CD4-positive, CD25-positive, alpha-beta regulatory T cell (primary cell): Measurements from ENCODE around the gene SCN10A. TPM values are rescaled to one million over a fixed set of nuclear protein-coding genes. Genes with fewer than 3 reads are reported as not detected.

Source experiments
- ATAC-seq, 2 donors: fragments of 150-1000 bp; cut with Tn5 transposase; one replicate each; pipeline ENCODE4 v1.10.0; 2021; ENCODE audit warnings: low read depth in 2 of 2, moderate number of reproducible peaks in 2 of 2, moderate library complexity in 1 of 2
- DNase-seq, 3 donors: peaks; one replicate each; pipeline versions ENCODE4 v3.0.0 to v3.0.0-alpha.2; 2012 to 2022; ENCODE audit warnings: mixed read lengths in 1 of 3
- H3K27ac ChIP-seq: one replicate; pipeline ENCODE4 v1.7.0; 2013; ENCODE audit warnings: mild to moderate bottlenecking, low read length; ENCODE audit not compliant: insufficient read depth, poor library complexity, severe bottlenecking
- H3K27me3 ChIP-seq: one replicate; pipeline ENCODE4 v1.7.0; 2013; ENCODE audit warnings: low read length; ENCODE audit not compliant: control insufficient read depth, insufficient read depth
- H3K36me3 ChIP-seq: one replicate; pipeline ENCODE4 v1.7.0; 2013; ENCODE audit warnings: mild to moderate bottlenecking, low read length, moderate library complexity; ENCODE audit not compliant: control insufficient read depth, insufficient read depth
- H3K4me1 ChIP-seq: 2 replicates; pipeline ENCODE4 v1.7.0; 2013; ENCODE audit warnings: mild to moderate bottlenecking, low read length; ENCODE audit not compliant: insufficient read depth, control insufficient read depth, poor library complexity, severe bottlenecking
- H3K4me3 ChIP-seq: one replicate; pipeline ENCODE4 v1.7.0; 2013; ENCODE audit warnings: low read depth, mild to moderate bottlenecking, low read length, moderate library complexity
- H3K9me3 ChIP-seq, 2 experiments: 1 replicate in 1 of 2; 2 replicates in 1 of 2; pipeline ENCODE4 v1.7.0; 2013; ENCODE audit warnings: low read length in 2 of 2, mild to moderate bottlenecking in 1 of 2, moderate library complexity in 1 of 2; ENCODE audit not compliant: control insufficient read depth in 2 of 2
- H3K27ac Mint-ChIP-seq, 3 donors: one replicate each; pipeline ENCODE4 v1.8.0; 2020 to 2022; ENCODE audit warnings: mild to moderate bottlenecking in 3 of 3, mixed read lengths in 3 of 3, moderate library complexity in 2 of 3
- H3K27me3 Mint-ChIP-seq: one replicate; pipeline ENCODE4 v1.8.0; 2022; ENCODE audit warnings: mild to moderate bottlenecking, mixed read lengths
- H3K36me3 Mint-ChIP-seq: one replicate; pipeline ENCODE4 v1.8.0; 2020; ENCODE audit warnings: mixed read lengths
- H3K4me1 Mint-ChIP-seq, 4 donors: one replicate each; pipeline ENCODE4 v1.8.0; 2020 to 2022; ENCODE audit warnings: mixed read lengths in 4 of 4, mild to moderate bottlenecking in 1 of 4
- H3K4me3 Mint-ChIP-seq, 4 donors: one replicate each; pipeline ENCODE4 v1.8.0; 2020 to 2022; ENCODE audit warnings: mild to moderate bottlenecking in 4 of 4, mixed read lengths in 4 of 4, moderate library complexity in 3 of 4
- H3K9me3 Mint-ChIP-seq, 7 donors: one replicate each; pipeline ENCODE4 v1.8.0; 2020 to 2022; ENCODE audit warnings: mixed read lengths in 7 of 7, mild to moderate bottlenecking in 3 of 7, moderate library complexity in 2 of 7
- polyA plus RNA-seq, 4 donors: library from polyadenylated mRNA; unstranded; fragments of 300-500 nt; fragmentation: Illumina TruSeq; gene quantifications; one replicate each; pipeline ENCODE4 v1.2.3, GENCODE V29; 2021
- total RNA-seq: library from RNA; stranded (reverse); gene quantifications from one replicate; pipeline ENCODE4 v1.2.3, GENCODE V29; 2022

SCN10A gene
- total and polyA plus RNA-seq, 5 donors from 2014 or later, result not detected

DNA sequence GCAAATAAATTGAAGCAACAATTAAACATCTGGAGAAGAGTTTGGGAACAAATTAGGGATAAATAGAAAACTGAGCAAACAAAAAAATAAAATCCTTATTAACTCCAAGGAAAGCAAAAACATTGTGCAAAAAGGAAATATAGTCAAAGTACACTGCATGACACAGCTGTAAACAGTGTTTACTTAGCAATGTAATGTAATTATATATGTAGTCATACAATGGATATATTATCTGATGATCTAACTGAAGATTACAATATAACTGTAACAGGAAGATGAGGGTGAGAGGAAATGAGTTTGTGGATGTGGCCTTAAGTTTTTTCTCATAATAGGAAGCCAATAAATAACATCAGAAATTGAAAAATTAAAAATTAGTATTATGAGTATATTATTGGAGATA, 42.5 kb downstream of the SCN10A start:
- Mint-ChIP-seq H3K36me3 (no peaks in the 10 kb centered on the region), H3K9me3 (peaks cover 0 to 14% (median 2%) of the 10 kb centered on the region in 7 donors), H3K4me3 (no peak overlapping the region), H3K27me3 (peaks cover 5% of the 10 kb centered on the region), H3K27ac (no peak overlapping the region), H3K4me1 (no peaks in the 10 kb centered on the region)
- Histone ChIP-seq H3K36me3 (no peaks in the 10 kb centered on the region), H3K4me3 (no peak overlapping the region), H3K9me3 (peaks cover 0 to 8% of the 10 kb centered on the region in 2 experiments), H3K4me1 (no peaks in the 10 kb centered on the region), H3K27me3 (no peaks in the 10 kb centered on the region), H3K27ac (no peak overlapping the region)
- DNase-seq (no peak), ATAC-seq (no peak)

DNA sequence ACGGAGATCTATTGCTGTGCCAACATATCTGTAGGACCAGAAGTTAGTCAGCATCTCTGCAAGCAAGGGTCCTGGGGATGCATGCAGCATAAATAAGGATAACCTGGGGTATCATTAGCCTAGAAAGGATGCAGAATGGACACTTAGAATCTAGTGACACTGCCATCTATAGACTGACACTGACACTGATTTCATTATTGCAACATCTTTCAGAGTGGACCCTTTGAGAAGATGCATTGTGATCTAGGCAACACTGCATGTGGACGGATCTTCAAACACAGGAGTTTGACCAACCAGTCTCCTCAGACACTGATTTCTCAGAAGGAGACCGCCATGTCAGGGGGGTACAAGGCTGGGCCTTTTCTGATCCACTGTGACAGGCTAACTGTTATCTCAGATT, 52.4 kb downstream of the SCN10A start:
- Mint-ChIP-seq H3K27me3 (peaks cover 6% of the 10 kb centered on the region), H3K9me3 (peaks cover 2 to 9% (median 4%) of the 10 kb centered on the region in 7 donors), H3K4me3 (no peak overlapping the region), H3K36me3 (no peaks in the 10 kb centered on the region), H3K4me1 (no peaks in the 10 kb centered on the region), H3K27ac (no peak overlapping the region)
- H3K4me3 ChIP-seq, result no peak overlapping the region
- ATAC-seq (no peak), DNase-seq (no peak)
- no peak overlapping the region for H3K27ac ChIP-seq
- H3K4me1 ChIP-seq, result no peaks in the 10 kb centered on the region
- H3K9me3 ChIP-seq, result no peaks in the 10 kb centered on the region
- no peaks in the 10 kb centered on the region for H3K27me3 ChIP-seq
- no peaks in the 10 kb centered on the region for H3K36me3 ChIP-seq

DNA sequence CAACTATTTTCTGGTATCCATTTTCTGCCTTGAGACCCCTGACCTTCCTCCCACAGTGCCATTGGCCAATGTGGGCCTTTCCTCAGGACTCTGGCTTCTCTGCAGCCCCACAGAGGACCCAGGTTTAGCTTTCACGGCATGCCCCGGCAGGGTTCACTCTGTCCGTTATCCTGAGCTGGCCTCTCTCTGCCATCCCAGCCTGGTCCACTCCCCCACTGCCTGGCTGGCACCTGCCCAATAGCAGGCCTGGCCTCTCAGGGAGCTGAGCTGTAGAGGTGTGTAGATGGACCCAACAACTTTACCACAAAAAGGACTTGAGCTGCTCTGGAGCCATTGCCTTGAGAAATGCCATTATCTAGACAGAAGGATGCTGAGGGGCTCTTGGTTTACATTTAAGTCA, 57.5 kb downstream of the SCN10A start:
- Mint-ChIP-seq H3K27ac (no peak overlapping the region), H3K9me3 (peaks cover 0 to 2% (median 0%) of the 10 kb centered on the region in 7 donors), H3K27me3 (no peaks in the 10 kb centered on the region), H3K4me1 (no peaks in the 10 kb centered on the region), H3K4me3 (no peak overlapping the region), H3K36me3 (no peaks in the 10 kb centered on the region)
- Histone ChIP-seq H3K27ac (no peak overlapping the region), H3K36me3 (no peaks in the 10 kb centered on the region), H3K4me3 (no peak overlapping the region), H3K27me3 (no peaks in the 10 kb centered on the region), H3K4me1 (no peaks in the 10 kb centered on the region), H3K9me3 (no peaks in the 10 kb centered on the region)
- DNase-seq (no peak), ATAC-seq (no peak)

DNA sequence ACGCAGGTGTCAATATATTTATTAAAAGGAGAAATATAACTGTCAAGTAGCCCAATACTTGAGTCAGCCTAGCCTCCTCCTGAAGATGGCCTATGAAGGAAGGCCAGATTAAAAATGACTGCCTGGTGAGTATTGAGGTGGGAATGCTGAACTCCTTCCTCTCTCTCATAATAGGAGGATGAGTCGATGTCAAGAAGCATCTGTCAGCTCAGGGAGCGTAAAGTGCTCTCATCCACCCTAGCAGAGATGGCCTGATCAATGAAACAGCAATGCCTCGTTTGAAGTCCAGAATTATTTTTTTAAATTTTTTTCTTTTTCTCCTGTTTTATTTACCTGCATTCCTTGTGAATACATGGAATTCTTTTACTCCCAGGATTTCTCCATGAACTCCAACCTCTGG, 58.3 kb downstream of the SCN10A start:
- DNase-seq, result no peak
- Mint-ChIP-seq H3K27ac (no peak overlapping the region), H3K4me3 (no peak overlapping the region), H3K36me3 (no peaks in the 10 kb centered on the region), H3K4me1 (no peaks in the 10 kb centered on the region), H3K9me3 (peaks cover 0 to 2% (median 0%) of the 10 kb centered on the region in 7 donors), H3K27me3 (no peaks in the 10 kb centered on the region)
- H3K4me1 ChIP-seq, result no peaks in the 10 kb centered on the region
- ATAC-seq, result no peak
- no peaks in the 10 kb centered on the region for H3K27me3 ChIP-seq
- H3K9me3 ChIP-seq, result no peaks in the 10 kb centered on the region
- H3K27ac ChIP-seq, result no peak overlapping the region
- no peak overlapping the region for H3K4me3 ChIP-seq
- H3K36me3 ChIP-seq, result no peaks in the 10 kb centered on the region

DNA sequence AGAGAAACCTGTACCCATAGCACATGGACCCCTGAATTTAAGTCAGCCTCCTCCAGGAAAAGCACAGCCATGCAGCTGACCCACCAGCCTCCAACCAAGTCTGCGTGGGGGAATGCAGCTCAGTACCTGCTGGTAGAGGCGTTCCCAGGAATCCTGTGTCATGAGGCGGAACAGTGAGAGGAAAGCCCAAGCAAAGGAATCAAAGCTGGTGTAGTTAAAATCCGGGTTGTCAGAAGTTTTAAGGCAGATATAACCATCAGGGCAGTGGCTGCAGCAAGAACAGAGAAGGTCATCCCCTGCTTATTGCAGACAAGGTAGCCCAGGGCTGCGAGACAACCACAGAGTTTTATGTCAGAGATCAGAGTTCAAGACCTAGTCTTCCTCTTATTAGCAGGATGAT, 59.1 kb downstream of the SCN10A start:
- ATAC-seq (no peak), DNase-seq (no peak)
- Histone ChIP-seq H3K9me3 (no peaks in the 10 kb centered on the region), H3K4me1 (no peaks in the 10 kb centered on the region), H3K4me3 (no peak overlapping the region), H3K27ac (no peak overlapping the region), H3K36me3 (no peaks in the 10 kb centered on the region), H3K27me3 (no peaks in the 10 kb centered on the region)
- Mint-ChIP-seq H3K4me1 (no peaks in the 10 kb centered on the region), H3K27me3 (no peaks in the 10 kb centered on the region), H3K27ac (no peak overlapping the region), H3K36me3 (no peaks in the 10 kb centered on the region), H3K4me3 (no peak overlapping the region), H3K9me3 (peaks cover 0 to 2% (median 0%) of the 10 kb centered on the region in 7 donors)

DNA sequence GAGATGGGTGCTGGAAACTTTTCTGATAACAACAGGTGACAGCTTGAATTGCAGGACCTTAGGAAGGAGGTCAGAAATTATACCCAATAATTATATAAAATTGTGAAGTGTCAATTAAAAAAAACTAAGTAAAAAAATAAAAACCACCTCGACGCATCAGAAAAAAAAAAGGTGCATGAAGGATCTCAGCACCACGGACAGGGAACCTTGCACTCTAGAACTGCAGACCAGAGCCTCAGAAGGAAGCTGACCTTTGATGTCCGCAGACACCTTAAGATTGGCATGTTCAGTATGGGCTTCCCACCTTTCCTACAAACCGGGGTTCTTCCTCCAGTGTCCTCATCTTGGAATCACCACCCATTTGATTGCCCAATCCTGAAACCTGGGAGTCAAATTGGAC, 60.9 kb downstream of the SCN10A start:
- H3K4me3 Mint-ChIP-seq, result no peak overlapping the region
- no peaks in the 10 kb centered on the region for H3K36me3 Mint-ChIP-seq

DNA sequence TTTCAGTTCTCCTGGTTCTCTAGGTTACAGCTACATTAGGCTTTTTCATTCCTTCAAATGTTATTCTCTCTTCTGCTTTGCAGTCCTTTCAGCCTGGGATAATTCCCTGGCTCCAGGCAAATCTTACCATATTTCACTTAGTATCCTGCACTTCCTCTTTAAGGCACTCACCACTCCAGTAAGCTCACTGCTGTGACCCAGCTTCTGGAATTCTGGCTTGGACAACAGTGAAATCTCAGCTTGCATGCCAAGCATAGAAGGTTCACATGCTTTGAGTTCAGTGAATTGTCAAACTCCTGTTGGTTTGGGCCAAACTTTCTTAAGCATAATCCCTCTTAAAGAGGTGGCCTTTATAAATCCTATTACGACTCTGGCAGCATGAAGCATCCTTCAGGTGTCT, 69.4 kb downstream of the SCN10A start:
- no peak overlapping the region for H3K4me3 ChIP-seq
- H3K27ac ChIP-seq, result no peak overlapping the region
- H3K9me3 ChIP-seq, result no peaks in the 10 kb centered on the region
- Mint-ChIP-seq H3K27me3 (peaks cover 6% of the 10 kb centered on the region), H3K27ac (no peak overlapping the region), H3K4me1 (no peaks in the 10 kb centered on the region), H3K4me3 (no peak overlapping the region), H3K9me3 (peaks cover 0 to 4% (median 0%) of the 10 kb centered on the region in 7 donors), H3K36me3 (no peaks in the 10 kb centered on the region)
- ATAC-seq, result no peak
- H3K4me1 ChIP-seq, result no peaks in the 10 kb centered on the region
- peaks cover 6% of the 10 kb centered on the region for H3K27me3 ChIP-seq
- H3K36me3 ChIP-seq, result no peaks in the 10 kb centered on the region
- no peak for DNase-seq

More for the DNA sequence above, 60.9 kb downstream of the SCN10A start:
- Histone ChIP-seq H3K4me3 (no peak overlapping the region), H3K27me3 (no peaks in the 10 kb centered on the region), H3K27ac (no peak overlapping the region), H3K9me3 (no peaks in the 10 kb centered on the region), H3K4me1 (no peaks in the 10 kb centered on the region), H3K36me3 (no peaks in the 10 kb centered on the region)
- ATAC-seq, result no peak
- Mint-ChIP-seq H3K4me1 (no peaks in the 10 kb centered on the region), H3K27me3 (no peaks in the 10 kb centered on the region), H3K27ac (no peak overlapping the region), H3K9me3 (peaks cover 0 to 2% (median 0%) of the 10 kb centered on the region in 7 donors)
- no peak for DNase-seq

DNA sequence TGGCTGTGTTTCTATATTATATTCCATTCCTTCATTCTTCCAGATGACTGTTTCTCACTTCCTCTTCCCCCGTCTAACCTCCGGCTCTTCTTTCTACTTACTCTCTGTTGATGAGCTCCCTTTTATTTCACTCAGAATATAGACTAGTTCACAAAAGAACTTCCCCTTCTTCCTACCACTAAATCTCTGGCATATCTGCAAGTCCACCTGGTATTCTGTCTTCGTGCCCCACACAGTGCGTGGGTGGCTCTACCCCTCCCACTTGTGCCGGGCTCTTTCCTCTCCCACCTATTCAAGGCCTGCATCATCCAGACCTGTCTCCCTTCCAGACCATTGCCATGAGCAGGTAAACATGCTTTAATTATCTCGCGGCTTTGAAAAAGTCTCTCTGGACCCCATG, 73.0 kb downstream of the SCN10A start:
- Mint-ChIP-seq H3K27ac (no peak overlapping the region), H3K27me3 (peaks cover 7% of the 10 kb centered on the region), H3K4me1 (no peaks in the 10 kb centered on the region), H3K36me3 (no peaks in the 10 kb centered on the region), H3K9me3 (peaks cover 0 to 4% (median 0%) of the 10 kb centered on the region in 7 donors), H3K4me3 (no peak overlapping the region)
- no peaks in the 10 kb centered on the region for H3K36me3 ChIP-seq
- H3K9me3 ChIP-seq, result no peaks in the 10 kb centered on the region
- no peak for DNase-seq
- peaks cover 4% of the 10 kb centered on the region for H3K27me3 ChIP-seq
- no peak overlapping the region for H3K4me3 ChIP-seq
- no peaks in the 10 kb centered on the region for H3K4me1 ChIP-seq
- no peak overlapping the region for H3K27ac ChIP-seq
- ATAC-seq, result no peak
